GM12892 (cell line): ENCODE data around the gene RBMS1.

Experiments used
- POLR2AphosphoS5 ChIP-seq: IDR thresholded peaks from 2 replicates; pipeline ENCODE4 v1.6.1; 2011; ENCODE audit warnings: low read depth, low read length, control low read depth
- TAF1 ChIP-seq: IDR thresholded peaks from 2 replicates; pipeline ENCODE4 v1.6.1; 2011; ENCODE audit warnings: low read depth, mild to moderate bottlenecking, control low read depth, low read length, borderline replicate concordance

DNA sequence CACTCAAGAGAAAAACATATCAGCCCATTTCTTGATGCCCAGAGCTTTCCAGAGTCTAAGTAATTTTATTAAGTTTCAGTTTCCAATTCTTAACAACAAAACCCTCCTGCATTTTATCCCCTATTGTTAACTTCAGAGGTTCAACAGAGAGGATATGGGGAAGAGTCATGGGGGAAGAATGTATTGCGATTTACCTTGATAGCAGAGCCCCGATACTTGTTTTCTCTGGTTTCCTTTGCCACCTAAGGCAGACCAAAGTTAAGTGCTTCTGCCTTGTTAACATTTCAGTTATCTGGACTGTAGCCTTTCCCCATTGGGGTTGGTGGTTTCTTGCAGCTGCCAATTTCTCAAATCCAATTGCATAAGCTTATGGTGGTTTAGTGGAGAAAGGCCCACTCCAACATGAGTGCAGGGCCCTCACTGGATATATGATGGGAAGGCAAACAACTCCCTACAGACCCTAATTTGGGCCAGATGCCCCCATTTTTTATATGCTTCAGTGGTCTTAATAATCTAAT, 211.5 kb downstream of the RBMS1 start:
- TF ChIP-seq POLR2AphosphoS5 = no peak
- TF ChIP-seq TAF1 = no peak
